ENCODE results near the gene IL1RAP.

DNA sequence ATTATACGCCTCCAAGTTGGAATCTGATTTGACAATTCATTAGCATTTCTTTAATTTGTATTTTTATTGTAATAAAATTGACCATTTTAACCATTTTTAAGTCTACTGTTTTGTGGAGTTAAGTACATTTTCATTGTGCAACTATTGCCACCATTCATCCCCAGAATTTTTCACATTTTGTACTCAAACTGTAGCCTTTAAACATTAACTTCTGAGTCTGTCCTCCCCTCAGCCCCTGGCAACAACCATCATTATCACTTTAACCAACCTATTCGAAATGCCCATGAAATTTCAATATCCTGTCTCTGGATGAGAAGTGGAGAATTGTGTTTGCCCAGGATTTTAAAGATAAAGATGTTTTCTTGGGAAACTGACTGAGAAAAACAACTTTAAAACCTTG is 27.7 kb downstream of the IL1RAP start:
- TF ChIP-seq EZH2phosphoT487 (IDR thresholded peaks at IDR 0.05; ENCODE audit: borderline replicate concordance, low read depth, low read length), result no peak
- TF ChIP-seq, protein P1, sequence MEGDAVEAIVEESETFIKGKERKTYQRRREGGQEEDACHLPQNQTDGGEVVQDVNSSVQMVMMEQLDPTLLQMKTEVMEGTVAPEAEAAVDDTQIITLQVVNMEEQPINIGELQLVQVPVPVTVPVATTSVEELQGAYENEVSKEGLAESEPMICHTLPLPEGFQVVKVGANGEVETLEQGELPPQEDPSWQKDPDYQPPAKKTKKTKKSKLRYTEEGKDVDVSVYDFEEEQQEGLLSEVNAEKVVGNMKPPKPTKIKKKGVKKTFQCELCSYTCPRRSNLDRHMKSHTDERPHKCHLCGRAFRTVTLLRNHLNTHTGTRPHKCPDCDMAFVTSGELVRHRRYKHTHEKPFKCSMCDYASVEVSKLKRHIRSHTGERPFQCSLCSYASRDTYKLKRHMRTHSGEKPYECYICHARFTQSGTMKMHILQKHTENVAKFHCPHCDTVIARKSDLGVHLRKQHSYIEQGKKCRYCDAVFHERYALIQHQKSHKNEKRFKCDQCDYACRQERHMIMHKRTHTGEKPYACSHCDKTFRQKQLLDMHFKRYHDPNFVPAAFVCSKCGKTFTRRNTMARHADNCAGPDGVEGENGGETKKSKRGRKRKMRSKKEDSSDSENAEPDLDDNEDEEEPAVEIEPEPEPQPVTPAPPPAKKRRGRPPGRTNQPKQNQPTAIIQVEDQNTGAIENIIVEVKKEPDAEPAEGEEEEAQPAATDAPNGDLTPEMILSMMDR (conservative IDR thresholded peaks at IDR 0.05; ENCODE audit: low read length), result no peak
